CD4-positive, alpha-beta T cell treated with Interleukin-17A for 1 hour (primary cell): ENCODE data around the gene GGCT.
A peak's percentile ranks its signal among the peaks of the same experiment; 100 is the strongest.
"Not testable (repeated sequence)": the region's sequence is repeated elsewhere in the genome, so short reads cannot be mapped to it uniquely, and the experiment has no call there.

Experiments used
- DNase-seq: peaks from one replicate; pipeline ENCODE4 v3.0.0-alpha.2; 2020

Gene GGCT

GRCh38 chr7:30514776-30515175, 10.1 kb upstream of the GGCT start:
- DNase-seq: no peak

DNA sequence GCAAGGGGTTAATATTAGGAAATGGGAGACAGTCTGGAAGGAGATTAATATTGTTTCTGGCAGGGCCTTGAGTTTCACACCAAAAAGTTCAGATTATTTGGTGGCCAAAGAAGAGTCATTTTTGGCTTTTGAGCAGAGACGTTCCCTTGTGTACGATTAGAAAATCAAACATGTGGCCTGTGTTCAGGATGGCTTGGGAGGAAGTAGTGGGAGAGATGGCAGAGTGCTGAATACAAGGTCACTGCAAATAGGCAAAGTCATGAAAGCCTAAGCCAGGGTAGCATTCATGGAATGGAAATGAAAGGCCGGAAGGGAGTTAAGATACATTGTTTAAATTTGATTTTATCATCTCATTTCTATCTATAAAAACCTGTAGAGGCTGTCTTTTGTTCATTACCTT, 9.5 kb upstream of the GGCT start:
- no peak for DNase-seq

DNA sequence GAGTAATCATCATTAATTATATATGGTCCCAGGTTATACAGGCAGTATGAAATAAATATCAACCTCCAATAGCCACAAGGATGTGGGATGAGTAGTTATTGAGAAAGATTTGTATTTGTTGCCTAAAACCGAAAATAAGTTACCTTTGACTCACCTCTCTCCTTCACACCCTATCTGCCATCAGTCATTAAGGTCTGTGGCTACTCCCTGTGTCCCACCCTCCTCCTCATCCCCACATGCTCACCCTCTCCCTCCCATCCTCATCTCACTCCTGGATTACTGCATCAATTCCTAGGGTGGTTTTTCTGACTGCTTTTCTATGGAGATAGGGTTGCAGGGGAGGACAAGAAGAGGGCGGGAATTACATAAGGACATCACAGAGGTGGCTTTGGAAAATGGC, 9.1 kb upstream of the GGCT start:
- no peak for DNase-seq

DNA sequence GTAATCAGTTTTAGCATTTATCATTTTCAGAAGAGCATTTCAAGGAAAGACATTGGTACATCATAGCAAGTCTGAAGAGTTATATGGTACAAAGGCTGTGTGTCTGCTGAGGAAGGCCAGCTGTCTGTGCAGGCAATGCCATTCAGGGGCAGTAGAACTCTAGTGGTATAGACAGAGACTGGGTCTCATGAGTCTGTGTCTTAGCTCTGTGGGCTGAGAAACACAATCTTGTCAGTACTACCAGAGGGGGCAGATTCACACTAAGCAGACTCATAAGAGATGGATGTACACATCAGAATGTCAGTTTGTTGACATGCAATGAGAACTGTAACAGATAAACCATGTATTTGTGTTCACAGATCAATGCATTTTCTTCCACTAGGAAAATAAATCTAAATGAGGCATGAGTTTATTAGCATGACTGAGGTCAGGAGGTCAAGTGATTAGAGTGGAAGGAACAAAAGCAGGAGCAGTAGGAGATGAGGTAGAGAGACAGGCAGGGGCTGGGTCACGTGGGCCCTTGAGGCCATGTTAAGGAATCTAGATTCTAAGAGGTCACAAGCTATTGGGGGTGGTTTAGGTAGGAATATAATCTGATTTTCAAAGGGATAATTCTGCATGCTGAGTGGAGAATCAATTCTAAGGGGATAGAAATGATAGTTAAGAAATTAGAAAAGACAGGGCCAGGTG, 7.5 kb upstream of the GGCT start:
- no peak for DNase-seq

DNA sequence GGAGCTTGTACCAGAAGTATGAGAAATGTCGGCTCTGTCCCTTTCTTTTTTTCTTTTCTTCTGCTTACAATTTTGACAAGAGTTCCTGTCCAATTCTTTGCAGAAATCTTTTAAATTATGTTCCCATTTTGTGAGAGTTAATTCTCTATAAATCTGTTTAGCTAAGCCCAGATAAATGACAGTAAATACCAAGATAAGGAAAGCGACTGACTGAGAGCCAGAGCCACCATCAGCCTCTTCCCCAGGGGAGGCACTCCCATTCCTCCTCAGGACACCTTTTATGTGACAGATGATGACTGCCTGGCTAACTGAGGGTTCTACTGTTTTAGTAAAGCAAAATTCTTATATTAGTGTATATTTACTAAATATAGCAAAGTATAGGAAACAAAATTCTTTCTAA, 6.9 kb upstream of the GGCT start:
- no peak for DNase-seq

DNA sequence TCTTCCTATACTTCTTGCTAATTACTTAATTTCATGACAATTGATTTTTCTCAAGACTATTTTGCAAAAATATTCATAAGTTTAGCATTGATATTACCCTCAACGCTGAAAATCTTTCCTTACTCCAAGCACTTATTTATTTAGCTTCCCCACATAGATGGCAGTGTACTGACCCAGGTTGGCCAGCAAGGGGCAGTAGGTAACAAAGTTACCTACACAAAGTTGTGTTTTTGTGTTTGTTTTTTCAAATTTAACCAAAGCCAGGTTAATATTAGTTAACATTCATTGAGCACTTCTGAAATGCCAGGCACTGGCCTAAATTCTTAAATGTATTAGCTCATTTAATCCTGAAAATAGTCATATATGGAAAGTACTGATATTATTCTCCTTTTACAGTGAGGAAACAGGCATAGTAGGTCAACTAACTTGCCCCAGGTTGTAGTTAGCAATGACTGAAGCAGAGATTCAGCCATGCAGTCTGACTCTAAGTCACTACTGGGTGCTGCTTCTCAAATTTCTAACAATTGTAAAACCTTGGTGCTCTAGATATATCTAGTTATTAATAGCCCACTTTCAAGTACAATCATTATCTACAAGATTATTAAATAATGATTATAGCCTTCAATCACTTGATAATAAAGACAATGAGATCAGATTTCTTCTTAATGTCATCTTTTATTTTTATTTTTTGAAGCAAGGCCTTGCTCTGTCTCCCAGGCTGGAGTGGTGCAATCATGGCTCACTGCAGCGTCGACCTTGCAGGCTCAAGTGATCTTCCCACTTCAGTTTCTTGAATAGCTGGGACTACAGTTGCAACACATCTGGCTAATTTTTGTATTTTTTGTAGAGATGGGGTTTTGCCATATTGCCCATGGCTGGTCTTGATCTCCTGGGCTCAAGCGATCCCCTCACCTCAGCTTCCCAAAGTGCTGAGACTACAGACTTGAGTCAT, 5.8 kb upstream of the GGCT start:
- peak; percentile 47 for DNase-seq

- DNase-seq: not testable (repeated sequence)
Measured at GRCh38 chr7:30509171-30509857, 4.7 kb upstream of the GGCT start.

- not testable (repeated sequence) for DNase-seq
Measured at GRCh38 chr7:30507346-30507900, 2.8 kb upstream of the GGCT start.

DNA sequence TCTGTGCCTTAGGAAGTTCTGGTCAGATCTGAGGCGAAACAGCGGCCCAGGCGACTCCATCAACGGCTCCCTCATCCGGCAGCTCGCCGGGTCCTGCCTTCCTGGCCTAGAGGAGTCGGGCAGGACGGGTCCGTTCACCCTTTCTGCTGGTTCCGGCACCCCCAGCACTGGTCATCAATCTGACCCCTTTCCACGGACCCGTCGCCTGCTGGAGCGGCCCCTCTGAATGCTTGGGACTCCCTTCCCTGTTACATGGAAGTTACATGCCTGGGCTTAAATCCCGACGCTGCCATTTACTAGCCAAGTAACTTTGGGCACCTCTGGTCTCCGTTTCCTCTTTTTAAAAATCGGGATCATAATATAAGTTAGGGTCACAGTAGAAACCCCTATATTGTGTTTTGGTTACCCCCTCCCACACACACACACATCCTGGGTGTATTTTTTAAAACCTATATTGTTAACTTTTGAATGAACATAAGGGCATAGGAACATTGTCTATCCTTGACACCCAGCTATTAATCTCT, 607 bp upstream of the GGCT start:
- DNase-seq: peak; percentile 3

DNA sequence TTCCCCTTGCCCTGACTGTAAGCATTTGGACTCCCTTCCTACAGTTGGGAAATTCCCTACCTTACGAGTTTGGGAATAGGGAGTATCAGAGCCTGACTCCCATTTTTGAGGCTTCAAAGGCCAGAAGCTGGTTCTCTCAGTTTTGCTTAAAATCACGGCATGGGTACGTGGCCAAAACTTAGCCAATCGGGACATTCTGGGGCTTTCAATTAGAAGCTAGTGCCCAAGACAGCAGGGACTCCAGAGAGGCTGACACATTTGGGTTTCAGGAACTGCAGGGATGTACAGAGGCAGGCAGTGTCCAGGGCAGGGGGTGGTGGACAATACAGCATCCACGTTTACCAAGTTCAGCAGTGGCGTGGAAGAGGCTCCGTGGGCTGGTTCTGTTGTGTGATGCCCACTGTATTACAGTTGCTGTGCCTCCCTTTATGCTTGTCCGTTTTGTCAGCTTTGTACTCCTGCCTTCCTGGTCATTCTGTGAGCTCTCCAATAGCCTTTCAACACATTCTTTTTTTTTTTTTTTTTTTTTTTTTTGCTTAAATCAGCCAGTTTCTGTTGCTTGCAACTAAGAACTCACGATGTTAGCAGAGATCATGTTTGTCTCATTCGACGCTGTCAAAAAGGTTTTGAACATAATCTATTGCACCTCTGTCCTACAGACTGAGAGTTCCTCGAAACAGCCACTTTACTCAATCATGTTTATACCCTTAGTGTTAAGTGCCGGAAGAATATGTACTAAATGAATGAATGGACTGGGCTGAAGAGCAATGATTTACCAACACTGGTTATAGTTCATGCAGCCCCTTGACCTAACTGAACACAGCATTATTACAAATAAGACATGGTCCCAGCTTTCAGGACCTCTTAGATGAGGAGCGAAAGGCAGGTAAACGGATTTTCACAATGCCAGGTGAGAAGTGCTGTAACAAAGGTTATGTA, 1.1 kb downstream of the GGCT start:
- no peak for DNase-seq

- no peak for DNase-seq
Measured at GRCh38 chr7:30502470-30503251, 2.0 kb downstream of the GGCT start.

DNA sequence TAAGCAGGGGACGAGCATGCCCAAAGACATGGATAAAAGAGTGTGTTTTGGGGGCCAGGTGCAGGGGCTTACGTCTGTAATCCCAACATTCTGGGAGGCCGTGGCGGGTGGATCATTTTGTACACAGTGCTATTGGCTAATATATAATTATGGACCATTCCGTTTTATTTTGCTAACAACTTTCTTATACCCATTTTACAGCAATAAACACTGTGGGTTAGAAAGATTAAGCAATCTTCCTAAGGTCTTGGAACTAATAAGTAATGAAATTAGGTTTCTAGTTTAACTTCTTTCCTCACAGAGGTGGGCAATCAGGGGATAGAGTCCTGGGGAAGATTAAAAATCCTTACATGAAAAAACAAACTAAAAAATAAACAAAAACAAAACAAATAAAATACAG, 3.4 kb downstream of the GGCT start:
- no peak for DNase-seq

GRCh38 chr7:30493228-30493627, 11.4 kb downstream of the GGCT start:
- DNase-seq: no peak

DNA sequence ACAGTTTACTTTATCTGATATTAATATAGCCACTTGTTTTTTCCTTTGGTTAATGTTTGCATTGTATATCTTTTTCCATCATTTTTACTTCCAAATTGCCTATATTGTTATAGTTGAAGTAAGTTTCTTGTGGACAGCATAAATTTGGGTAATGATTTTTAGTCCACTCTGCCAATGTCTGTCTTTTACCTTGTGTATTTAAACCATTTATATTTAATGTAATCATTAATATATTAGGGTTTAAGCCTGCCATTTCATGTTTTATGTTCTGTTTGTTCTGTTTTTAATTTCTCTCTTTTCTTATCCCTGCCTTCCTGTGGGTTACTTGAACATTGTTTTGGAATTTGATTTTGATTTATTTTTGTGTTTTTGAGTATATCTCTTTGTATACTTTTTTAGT, 13.2 kb downstream of the GGCT start:
- no peak for DNase-seq

GRCh38 chr7:30487371-30487770, 17.3 kb downstream of the GGCT start:
- DNase-seq: no peak

DNA sequence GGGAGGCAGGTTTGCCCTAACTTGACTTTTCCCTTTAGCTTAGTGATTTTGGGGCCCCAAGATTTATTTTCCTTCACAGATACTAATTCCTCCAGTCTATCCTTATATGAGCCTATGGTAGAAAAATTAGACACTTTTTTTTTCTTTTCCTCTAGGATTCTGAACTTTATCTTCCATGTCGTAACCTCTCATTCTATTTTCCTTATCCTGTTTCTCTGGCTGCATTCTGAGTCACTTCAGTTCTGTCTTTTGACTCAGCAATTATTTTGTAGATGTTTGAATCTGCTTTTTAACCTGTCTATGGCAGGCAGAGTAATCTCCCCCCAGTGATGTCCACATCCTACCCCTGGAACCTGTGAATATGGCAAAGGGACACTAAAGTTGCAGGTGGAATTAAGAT, 19.0 kb downstream of the GGCT start:
- no peak for DNase-seq

GRCh38 chr7:30481416-30481815, 23.2 kb downstream of the GGCT start:
- DNase-seq: not testable (repeated sequence)

- DNase-seq: peak; percentile 63
Measured at GRCh38 chr7:30479202-30480120, 25.2 kb downstream of the GGCT start.

DNA sequence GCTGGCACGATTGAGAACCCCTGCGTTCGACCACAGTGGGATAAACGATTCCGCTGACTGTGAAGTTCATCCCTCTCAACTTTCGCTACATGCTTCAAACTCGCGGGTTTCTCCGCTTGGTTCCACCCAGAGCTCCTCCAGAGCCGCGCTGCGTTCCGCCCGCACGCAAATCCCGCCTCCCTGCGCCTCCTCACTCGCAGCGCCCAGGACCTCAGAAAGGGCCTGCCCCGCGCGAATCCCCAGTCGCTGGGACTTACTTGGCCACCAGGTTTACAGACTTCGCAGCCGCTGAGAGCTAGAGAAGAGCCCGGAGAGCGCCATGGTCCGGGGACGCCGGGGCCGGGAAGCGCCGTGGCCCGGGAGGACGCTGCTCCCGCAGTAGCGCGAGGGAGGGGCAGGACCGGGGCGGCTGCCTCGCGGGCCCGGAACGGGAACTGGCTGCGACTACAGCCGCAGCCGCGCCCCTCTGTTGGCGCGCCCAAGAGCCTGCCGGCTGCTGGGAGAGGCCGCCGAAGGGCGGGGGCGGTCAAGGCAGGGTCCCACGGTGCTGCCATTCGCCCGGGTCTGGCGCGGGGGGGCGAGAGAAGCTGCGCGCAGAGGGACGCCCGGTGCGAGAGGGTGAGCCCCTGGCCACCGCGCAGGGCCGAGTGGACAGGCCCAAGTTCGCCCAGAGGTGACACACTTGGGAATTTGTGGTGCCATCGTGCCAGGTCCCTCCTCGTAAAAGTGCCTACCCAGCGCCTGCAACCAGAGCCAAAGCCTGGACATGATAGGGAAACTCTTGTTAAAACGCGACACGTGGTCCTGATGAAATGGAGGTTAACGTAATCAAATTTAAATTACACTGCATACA, 26.1 kb downstream of the GGCT start, which contains the start of gene NOD1:
Gene NOD1 (minus strand): TSS at position 436 of the 853 bp plus-strand sequence. CDS start 21,863 bp downstream, outside the sequence.
- DNase-seq: peak; percentile 58
